NCI-H460 (cell line): Measurements from ENCODE around the gene MAPK7. TPM values are rescaled to one million over a fixed set of nuclear protein-coding genes. Genes with fewer than 3 reads are reported as not detected.

Source experiments
- DNase-seq: peaks from one replicate; pipeline ENCODE4 v3.0.0-alpha.2; 2016; ENCODE audit warnings: low read depth; ENCODE audit errors: extremely low read depth
- polyA plus RNA-seq: library from polyadenylated mRNA; depleted of rRNA; stranded (reverse); fragments of >200 nt; gene quantifications from 2 replicates; pipeline ENCODE4 v1.2.3, GENCODE V29; 2014; cell fraction: nucleus; rRNA removed
- total RNA-seq: library from RNA; depleted of rRNA; stranded (reverse); fragments of >200 nt; shearing (Covaris generic); gene quantifications from 2 replicates; pipeline ENCODE4 v1.2.3, GENCODE V29; 2014; rRNA removed

Gene MAPK7
- 5.4 and 6.5 TPM in 2 replicates for total RNA-seq
- 7.6 and 16.6 TPM in 2 replicates for polyA plus RNA-seq

DNA sequence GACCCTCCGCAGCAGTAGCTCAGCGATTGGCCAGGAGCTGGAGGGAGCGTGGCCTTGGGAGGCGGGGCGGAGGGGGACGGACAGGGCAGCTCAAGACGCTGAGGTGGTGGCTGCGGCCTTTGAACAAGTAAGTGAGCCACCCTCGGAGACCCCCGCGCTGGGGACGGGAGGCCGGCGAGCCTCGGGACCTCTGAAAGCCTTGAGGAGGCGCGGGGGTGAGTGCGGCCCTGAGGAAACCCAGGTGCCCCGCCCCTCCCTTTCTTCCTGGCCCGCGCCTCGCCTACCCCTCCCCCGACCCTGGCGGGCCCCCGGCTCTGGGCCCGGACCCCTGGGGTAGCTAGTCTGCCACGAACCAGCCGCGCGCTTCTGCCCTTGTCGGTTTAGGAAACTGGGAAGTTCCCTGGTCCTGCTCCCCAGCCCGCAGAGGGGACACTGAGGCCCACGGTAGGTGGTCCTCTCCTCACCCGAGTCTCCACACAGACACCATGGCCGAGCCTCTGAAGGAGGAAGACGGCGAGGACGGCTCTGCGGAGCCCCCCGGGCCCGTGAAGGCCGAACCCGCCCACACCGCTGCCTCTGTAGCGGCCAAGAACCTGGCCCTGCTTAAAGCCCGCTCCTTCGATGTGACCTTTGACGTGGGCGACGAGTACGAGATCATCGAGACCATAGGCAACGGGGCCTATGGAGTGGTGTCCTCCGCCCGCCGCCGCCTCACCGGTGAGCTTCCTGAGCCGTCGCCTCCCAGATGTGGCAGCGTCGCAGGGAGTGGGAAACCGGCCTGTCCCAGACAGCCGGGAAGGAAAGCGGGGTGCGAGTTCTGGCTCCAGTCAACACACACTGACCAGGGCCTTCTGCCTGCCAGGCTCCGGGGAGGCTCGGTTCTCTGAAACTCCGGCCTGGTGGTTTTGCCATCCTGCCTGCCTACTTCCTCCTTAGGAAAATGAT lies at the start of gene MAPK7:
Gene MAPK7 (plus strand): TSS at position 83 of the 945 bp plus-strand sequence. CDS start 403 bp downstream, at position 486.
- DNase-seq: no peak

DNA sequence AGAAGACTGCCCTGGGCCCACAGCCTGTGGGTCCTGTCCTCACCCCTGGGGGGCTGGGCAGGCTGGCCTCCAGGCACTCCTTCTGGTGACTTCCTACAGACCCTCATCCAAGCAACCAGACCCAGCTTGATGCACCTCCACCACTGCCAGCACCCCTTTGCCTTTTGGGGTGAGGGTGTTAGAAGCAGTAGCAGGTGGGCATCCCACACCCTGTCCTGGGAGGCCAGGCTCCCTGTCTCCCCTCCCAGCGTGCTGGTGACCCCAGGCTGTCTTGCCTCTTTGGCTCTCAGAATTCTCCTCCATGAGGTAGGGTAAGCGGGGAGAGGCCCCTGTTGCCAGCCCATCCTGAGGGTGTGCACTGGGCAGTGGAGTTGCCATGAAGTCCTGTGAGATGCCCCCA lies 49.2 kb upstream of the MAPK7 start:
- no peak for DNase-seq

DNA sequence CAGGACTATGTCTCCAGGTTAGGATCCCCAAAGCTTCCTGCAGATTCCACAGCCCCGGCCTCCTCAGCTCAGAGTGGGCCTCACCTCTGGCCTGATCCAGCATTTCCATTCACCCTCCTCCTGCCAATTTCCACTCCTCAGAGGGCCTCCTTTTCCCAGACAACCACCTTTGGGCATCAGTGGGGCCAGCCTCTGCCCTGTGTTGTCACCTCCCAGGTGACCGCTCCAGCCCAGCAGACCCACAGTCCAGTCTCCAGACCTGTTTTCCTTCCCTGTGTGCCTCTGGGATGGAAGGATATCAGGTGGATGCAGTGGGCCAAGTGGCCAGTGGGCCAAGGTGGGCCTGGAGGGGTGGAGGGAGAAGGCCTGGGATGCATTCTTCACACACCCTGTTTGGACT lies 48.5 kb upstream of the MAPK7 start:
- no peak for DNase-seq

DNA sequence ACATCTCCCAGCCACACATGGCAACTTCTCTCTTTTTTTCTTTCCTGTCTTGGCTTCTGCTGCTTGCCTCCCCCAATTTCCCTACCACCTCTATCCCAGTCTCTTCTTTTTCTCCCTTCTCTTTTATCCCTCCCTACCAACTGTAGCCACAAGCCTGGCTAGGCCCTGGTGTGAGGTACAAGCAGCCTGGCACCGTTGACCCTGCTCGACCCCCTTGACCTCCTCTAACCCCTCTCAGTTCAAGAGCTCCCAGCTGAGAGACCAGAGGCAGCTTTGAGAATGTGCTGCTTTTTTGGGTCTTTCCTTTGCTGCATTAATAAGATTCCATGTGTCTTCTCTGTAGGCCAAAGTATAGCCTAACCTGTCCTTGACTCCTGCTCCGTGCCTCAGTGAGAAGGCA lies 48.0 kb upstream of the MAPK7 start:
- no peak for DNase-seq

DNA sequence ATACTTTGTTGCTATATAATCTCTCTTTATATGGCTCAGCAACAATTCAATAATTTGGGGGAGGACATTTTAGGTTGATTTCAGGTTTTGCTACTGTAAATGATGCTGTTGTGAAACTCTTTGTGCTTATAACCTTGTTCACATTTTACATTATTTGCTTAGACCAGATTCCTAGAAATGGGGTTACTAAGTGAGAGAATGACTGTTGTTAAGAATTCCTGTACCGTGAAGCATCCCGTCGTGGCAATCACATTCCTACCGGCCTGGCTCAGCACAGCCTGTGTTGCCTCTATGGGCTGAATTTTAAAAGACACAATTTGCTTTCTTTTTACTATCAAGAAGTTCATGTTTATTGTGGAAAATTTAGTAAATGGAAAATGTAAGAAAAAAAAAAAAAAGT lies 47.2 kb upstream of the MAPK7 start:
- no peak for DNase-seq

DNA sequence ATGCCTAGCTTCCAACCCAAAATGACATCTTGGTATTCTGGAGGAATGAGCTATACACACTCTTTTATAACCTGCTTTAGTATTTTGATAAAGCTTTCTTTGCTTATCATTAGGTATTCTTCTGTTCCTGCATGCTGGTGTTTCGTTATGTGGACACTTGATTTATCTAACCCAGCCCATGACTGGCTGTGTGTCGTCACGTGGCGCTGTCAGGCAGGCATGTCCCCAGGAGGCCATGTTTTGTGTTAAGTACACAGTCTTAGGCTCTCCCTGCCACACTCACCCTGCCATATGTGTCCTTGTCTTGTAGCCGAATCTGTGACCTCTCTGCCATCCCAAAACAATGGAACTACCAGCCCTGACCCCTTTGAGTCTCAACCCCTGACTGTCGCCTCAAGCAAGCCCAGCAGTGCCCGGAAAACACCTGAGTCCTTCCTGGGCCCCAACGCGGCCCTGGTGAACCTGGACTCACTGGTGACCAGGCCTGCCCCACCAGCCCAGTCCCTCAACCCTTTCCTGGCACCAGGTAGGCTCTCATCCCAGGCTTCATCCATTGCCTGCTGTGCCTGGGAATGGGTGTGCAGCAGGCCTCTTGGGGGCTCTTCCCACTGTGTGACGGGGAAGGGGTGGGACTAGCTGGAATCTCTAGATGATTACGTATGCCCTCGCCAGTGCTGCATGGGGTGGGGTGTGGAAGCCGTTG lies 46.6 kb upstream of the MAPK7 start:
- DNase-seq: no peak

DNA sequence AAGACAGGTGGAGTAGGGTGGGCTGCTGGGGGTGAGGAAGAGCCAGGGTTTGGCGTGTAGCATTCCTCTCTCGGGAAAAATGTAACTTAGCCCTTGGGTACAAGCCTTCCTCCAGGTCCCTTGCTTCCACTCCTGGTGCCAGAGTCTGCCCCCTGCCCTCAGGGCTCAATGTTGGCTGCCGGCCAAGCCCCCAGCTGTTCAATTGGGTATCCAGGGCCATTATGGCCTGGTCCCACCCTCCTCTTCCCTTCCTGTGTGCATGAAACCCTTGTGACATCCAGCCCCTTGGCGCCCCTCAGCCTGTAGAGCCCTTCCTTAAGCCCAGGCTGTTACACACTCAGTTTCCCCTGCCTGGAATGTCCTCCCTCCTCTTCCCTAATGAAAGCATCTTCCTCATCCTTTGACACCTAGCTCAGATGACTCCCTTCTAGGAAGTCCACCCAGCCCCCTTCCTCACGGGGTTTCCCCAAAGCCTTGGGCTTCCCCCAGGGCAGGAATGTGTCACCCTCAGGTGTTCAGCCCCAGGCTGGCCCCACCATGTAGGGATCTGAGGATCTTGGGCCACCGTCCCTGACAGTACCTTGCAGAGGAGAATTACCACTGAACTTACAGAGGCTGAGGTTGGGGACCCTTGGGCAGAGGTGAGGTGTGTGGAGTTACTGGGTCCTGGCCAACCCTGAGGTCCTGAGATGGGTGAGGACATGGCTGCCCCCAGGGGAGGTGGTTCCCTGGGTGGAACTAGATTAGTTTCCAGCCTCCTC lies 45.7 kb upstream of the MAPK7 start:
- DNase-seq: no peak

DNA sequence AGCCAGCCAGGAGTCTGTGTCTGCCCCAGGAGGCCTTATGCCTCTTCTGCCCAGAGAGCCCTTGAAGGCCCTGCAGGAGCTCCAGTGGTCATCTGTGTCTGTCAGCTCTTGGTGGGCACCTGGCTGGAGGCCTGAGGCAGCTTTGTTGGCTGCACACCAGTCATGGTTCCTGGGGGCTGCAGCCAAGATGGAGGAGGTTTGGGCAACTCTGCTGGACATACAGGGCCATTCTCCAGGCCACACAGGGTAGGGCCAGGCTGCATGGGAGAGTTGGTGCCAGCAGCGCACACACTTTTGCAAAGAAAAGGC lies 45.2 kb upstream of the MAPK7 start:
- no peak for DNase-seq

DNA sequence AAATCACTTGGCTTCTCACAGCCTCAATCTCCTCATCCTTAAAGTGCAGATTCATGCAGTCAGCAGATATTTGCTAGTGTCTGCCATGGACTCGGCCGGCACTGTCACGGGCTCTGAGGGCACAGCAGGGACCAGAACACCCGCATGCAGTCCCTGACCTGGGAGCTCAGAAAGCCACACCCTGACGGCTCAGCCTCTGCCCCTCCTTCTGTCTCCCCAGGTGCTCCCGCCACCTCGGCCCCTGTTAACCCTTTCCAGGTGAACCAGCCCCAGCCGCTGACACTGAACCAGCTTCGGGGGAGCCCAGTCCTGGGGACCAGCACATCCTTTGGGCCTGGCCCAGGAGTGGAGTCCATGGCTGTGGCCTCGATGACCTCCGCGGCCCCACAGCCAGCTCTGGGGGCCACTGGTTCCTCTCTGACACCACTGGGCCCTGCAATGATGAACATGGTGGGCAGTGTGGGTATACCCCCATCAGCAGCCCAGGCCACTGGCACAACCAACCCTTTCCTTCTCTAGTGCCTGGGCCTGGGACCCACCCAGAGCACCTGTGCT lies 44.5 kb upstream of the MAPK7 start:
- no peak for DNase-seq

DNA sequence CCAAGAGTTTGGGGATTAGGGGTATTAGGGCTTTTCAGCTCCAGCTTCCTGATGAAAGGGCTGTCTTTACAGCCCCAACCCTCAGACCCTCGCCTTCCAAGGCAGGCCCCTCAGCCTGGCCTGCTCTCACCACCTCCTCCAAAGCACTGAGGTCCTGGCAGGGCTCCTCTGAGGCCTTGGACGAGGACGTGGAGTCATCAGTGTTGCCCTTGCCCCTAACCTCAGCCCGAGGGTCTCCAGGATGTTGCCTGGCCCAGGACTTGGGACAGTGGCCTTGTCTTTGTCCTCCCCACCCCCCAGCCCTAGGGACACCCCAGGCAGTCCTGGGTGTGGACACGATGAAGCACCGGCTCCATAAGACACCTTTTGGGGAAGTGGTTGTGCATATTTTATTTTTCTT lies 44.0 kb upstream of the MAPK7 start:
- no peak for DNase-seq

DNA sequence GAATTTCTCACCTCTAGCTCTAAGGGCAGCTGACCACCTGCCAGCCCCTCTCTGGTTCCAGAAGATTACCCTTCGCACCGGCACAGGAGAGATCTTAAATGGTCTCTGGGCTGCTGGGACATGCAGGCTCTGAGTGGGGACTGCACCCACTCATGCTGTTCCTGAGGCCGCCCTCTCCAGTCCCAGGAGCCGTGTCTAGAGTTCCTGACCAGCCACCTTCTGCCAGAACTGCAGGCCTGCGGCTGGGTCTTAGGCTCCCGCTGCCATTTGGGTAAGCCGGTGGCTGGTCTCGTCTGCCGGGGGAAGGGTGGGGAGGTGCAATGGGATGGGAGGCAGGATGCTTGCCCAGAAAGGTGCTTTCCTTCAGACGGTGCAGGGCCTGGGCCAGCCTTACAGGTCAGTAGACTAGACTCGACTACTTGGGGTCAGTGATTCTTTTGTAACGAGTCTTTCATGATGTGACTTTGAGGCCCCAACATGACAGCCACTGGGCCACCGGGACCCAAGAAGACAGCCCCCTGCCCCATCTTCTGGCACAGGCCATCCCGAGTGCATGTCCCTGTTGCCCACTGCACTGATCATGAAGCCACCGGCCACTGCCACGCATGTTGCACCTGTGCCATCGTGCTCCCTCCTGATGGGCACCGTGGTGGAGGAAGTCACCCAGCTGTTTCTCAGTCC lies 42.2 kb upstream of the MAPK7 start:
- no peak for DNase-seq

DNA sequence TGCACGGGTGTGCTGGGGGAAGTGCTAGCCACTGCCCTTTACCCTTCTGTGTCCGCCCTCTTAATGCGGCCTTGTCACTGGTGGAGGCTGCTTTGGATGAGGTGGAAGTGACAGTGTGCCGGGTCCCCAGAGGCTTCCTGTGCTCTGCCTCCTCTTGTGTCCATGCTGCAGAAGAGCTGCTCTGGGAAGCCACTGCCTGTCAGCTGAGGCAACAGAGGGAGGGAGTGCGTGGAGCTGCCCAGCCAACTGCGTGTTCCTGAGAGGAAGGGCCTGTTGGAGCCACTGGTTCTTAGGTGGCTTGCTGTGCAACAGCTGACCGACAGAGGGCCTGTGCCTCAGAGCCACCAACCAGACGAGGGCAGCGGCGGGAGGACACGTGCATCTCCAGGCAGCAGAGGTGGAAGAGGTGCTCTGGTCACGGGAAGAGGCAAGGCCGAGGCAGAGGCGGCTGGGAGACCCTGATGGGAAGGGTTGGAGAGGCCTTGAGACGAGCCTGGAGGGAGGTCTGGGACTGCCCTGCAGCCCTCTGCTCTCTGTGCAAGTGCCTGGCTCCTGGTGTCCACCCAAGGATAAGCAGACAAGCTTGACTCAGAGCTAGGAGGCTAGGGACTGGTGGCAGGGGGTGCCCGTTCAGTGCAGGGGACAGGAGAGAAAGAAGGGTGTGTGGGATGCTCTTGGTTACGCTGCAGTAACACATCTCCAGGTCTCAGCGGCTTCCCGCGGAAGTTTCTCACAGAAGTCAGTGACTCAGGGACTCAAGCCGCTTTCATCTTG lies 41.2 kb upstream of the MAPK7 start:
- no peak for DNase-seq

DNA sequence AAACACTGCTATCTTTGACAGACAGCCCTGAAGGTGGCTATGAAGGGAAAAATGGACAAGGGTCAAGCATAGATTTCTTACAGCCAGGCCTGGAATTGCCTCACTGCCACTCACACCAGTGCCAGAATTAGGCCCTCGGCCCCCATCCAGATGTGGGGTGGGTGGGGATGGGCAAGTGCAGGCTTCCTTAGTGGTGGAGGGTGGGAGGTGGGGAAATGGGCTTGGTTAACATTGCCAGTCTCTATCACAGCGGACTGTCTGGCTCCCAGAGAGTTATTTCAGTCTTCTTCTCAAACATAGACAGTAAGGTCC lies 40.6 kb upstream of the MAPK7 start:
- no peak for DNase-seq

DNA sequence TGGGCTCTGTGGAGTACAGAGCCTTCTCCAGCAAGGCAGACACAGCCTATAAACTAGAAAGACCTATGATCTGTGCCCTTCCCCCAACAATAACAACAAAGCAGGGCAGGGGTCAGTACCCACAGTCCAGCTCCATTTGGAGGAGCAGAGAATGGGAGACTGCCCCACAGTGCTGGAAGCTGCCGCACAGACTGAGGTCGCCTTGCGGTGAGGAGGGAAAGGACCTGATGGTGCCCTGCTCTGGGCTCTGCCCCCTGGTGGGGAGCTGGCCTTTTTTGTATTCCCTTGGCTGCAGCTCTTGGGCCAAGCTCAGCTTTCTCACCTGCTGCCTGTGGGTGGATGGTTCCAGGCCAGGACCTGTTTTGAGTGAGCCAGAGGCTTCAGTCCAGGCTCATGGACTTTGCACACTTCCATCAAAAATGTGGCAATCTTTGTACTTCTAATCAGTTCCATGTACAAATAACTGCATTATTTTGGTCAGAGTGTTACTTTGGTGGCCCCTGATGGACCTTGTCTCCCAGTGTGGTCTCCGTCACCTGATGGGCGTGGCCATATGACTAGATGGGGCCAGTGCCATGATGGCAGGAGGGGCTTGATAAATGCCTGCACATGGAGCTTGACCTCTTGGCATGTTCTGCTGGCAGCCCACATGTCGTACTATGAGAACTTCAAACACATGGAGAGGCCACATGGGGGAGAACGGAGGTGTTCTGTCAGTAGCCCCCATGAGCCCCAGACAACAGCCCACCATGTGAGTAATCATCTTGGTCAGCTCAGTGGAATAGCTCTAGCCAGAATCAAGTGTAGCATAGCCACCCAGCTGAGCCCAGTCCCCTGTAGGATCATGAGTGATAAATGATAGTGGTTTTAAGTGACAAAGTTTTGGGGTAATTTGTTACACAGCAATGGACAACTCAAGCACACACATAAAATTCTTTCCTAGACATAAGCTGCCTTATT lies 40.0 kb upstream of the MAPK7 start:
- DNase-seq: no peak

DNA sequence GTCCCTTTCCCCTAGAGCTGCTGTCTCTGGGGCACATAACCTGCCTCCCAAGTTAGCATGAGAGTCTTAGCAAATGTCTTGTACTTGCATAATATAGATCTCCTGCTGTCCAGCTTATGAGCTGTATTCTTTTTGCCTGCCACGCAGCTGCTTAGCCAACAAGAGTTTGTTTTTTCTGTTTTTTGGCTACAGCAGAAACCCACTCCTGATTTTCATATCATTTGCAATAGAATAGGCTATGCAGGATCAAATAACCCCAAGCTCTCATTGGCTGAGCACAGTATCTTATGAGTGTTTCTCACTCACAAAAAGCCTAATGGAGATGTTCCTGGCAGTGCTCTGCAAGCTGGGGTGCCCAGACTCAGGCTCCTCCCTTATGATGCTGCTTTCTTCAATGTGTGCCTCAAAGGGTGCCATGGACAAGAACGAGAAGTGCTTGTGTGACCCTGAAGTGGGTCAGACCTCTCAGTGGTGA lies 38.9 kb upstream of the MAPK7 start:
- no peak for DNase-seq

DNA sequence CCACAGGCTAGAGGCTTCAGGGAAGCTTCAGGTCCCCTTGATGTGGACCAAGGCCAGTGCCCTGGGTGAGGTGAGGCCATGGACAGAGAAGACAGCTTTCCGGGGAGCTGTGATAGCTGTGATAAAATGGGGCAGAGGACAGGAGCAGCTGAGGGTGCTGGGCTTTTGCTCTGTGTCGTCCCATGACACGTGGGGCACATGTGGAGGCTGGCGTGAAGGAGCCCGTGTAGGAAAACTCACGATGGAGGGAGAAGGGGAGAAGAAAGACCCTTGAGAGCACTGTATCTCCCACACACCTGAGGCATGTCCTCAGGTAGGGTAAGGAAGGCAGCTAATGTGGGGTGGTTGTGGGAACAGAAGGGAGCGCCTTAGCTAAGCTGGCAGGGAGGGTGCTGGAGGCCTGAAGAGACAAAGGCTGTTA lies 37.1 kb upstream of the MAPK7 start:
- DNase-seq: no peak

DNA sequence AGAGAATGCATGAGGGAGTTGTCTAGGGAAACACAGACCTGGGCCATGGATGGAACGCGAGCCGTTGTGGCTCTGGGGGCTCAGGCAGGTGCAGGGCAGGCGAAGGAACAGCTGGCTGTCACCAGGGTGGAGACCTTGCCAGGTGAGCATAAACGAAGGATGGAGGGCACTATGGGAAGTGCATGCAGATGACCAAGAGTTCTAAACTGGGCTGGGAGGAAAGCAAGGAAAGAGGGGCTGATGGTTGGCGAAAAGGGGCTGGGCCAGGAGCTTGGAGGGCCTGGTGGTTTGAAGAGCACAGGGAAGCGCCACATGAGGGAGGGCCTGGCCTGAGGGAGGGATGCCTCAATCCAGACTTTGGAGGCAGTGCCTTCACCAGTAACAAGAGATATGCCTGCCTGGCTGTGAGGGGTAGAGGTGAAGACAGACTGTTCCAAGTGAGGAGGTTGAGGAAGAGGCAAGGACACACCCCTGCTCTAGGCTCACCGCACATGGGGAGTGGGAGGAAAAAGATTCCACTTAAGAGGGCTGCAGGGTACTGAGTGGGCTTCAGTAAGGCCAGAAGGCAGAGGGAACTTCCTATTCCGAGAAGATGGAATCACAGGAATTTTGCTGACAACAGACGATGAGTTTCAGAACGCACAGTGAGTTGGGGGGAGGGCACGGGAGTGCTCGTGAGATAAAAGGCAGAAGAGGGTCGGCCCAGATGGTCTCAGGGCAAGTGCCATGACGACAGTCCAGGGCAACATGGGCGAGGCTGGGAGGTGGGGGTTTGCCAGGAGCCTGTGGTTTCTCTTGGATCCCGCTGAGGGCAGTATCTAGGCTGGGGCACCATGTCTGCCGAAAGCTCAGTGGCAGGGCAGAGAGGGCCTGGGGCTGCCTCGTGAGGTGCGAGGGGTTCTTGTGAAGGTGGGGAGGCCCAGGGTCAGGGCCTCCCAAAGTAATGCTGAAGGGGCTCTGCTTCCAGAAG lies 36.4 kb upstream of the MAPK7 start:
- DNase-seq: no peak
